ENCODE measurements around the gene MVB12B.

GRCh38 chr9:126403397-126403796 lies 76.8 kb downstream of the MVB12B start:
- TF ChIP-seq, protein P1, sequence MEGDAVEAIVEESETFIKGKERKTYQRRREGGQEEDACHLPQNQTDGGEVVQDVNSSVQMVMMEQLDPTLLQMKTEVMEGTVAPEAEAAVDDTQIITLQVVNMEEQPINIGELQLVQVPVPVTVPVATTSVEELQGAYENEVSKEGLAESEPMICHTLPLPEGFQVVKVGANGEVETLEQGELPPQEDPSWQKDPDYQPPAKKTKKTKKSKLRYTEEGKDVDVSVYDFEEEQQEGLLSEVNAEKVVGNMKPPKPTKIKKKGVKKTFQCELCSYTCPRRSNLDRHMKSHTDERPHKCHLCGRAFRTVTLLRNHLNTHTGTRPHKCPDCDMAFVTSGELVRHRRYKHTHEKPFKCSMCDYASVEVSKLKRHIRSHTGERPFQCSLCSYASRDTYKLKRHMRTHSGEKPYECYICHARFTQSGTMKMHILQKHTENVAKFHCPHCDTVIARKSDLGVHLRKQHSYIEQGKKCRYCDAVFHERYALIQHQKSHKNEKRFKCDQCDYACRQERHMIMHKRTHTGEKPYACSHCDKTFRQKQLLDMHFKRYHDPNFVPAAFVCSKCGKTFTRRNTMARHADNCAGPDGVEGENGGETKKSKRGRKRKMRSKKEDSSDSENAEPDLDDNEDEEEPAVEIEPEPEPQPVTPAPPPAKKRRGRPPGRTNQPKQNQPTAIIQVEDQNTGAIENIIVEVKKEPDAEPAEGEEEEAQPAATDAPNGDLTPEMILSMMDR (IDR thresholded peaks at IDR 0.05): no peak
- TF ChIP-seq ZFX (IDR thresholded peaks at IDR 0.05; ENCODE audit: borderline replicate concordance): no peak

All from 22Rv1 (cell line).